HG02870 (cell line): Measurements from ENCODE around the gene ALPP.
"Not testable (repeated sequence)": the region's sequence is repeated elsewhere in the genome, so short reads cannot be mapped to it uniquely, and the experiment has no call there.

Experiments
- ATAC-seq: cut with Tn5 transposase; IDR thresholded peaks from one replicate; pipeline ENCODE4 v1.9.1; 2021; ENCODE audit warnings: mild to moderate bottlenecking, moderate library complexity; ENCODE audit not compliant: unreplicated experiment

The ALPP gene

DNA sequence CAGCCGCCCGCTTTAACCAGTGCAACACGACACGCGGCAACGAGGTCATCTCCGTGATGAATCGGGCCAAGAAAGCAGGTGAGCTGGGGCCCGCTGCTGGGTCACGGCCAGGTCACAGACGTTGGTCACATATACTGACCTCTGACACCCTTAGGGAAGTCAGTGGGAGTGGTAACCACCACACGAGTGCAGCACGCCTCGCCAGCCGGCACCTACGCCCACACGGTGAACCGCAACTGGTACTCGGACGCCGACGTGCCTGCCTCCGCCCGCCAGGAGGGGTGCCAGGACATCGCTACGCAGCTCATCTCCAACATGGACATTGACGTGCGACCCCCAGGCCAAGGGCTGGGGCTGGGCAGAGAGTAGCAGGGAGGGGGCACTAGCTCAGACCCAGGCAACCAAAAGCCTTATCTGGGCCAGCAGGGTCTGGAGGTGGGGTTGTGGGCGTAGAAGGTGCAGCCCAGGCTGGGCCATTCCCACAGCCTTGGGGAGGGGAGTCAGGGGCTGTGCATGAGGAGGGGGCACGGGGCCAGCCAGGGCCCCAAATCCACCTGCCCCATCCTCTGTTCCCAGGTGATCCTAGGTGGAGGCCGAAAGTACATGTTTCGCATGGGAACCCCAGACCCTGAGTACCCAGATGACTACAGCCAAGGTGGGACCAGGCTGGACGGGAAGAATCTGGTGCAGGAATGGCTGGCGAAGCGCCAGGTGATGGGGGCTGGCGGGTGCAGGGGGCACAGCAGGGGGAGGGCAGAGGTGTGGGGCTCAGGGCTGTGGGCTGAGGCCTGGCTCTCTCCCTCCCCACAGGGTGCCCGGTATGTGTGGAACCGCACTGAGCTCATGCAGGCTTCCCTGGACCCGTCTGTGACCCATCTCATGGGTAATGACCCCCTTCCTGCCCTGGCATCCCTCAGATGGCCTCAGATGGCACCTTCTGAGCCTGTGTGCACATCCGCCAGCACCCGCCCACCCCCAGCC is 1.3 kb downstream of the ALPP start:
- ATAC-seq, result not testable (repeated sequence)

- ATAC-seq, result not testable (repeated sequence)
Measured at GRCh38 chr2:232381204-232382031, 2.9 kb downstream of the ALPP start.

- ATAC-seq, result no peak
Measured at GRCh38 chr2:232382331-232383225, 4.0 kb downstream of the ALPP start.

DNA sequence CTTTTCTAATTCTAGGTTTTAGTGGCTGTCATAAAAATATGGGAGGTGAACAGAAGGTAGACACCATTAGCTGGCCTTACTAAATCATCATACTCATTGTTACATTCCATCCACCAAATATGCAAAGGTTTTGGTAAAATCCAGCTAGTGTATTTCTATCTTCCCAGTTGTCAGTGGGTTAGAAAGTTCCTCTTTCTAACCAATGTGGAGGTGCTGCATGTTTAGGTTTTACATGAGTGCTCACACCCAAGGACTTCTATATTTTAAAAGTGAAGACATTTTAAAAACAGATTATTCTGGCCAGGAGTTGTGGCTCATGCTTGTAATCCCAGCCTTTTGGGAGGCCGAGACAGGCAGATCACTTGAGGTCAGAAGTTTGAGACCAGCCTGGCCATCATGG is 5.9 kb downstream of the ALPP start:
- no peak for ATAC-seq

- ATAC-seq, result not testable (repeated sequence)
Measured at GRCh38 chr2:232385058-232385457, 6.5 kb downstream of the ALPP start.

DNA sequence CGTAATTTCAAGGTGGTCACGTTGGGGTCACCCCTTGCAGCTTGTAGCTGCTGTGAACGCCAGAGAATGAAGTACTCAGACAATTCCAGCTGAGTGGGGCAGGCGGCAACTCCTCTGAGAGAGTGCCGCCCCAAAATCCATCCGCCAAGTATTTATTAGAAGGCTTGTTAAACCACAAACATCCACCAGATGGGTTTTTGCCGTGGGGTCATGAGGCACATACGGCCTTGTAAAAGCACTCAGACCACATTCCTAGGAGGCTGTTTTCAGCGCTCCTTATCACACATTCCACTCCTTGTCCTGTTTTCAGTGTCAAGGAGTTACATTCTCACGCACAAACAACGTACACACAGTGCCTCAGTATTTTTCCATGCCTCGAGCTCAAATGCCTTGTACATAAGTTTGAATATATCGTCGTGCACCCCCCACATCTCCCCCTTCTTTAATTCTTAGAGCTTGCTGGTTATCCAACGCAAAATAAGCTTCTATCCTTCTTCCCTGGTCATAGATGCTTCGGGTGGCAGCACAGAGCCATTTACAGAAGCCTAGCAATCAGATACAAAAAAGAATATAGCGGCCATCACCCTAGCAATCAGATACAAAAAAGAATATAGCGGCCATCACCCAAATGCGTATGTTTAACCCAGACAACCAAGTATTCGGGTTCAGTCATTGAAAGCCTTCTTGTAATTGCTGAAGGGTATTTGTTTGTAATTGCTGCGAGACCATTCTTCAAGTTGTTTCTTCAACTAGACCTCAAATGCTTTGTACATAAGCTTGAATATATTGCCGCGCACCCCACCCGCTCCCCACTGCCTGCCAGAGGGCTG is 7.3 kb downstream of the ALPP start:
- ATAC-seq, result no peak

GRCh38 chr2:232386490-232386739 is 7.9 kb downstream of the ALPP start:
- no peak for ATAC-seq

GRCh38 chr2:232386740-232387450 is 8.3 kb downstream of the ALPP start:
- ATAC-seq, result no peak

DNA sequence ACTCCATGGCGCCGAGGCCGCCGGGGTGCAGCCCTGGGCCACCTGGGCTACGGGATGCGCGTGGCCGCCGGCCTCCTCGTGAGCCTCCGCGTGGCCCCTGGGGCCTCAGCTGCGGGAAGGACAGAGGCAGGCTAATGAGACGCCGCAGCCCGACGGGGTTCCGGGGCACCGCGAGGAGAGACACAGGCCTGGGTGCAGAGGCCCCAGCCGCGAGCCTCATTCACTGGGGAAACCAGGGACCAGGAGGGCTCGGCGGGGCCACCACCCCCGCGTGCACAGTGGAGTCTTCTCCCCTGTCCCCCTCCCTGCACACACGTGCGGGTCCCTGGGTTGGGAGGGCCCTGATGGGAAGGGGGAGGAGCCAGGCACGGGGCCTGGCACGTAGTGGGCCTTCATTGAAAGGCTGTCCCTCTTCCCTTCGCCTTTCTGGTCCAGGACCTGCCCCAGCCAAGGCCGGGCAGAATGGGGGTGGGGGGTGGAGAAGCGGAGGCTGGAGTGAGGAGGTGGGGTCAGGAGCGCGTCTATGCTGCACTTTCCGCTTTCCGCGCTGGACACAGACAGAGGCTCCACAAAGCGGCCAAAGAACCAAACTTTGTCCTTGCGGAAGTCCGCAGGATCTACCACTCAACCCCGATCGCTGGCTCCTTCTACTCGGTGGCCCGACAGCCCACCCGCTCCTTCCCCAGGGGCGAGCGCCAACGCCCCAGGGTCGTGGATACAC is 9.1 kb downstream of the ALPP start:
- no peak for ATAC-seq

DNA sequence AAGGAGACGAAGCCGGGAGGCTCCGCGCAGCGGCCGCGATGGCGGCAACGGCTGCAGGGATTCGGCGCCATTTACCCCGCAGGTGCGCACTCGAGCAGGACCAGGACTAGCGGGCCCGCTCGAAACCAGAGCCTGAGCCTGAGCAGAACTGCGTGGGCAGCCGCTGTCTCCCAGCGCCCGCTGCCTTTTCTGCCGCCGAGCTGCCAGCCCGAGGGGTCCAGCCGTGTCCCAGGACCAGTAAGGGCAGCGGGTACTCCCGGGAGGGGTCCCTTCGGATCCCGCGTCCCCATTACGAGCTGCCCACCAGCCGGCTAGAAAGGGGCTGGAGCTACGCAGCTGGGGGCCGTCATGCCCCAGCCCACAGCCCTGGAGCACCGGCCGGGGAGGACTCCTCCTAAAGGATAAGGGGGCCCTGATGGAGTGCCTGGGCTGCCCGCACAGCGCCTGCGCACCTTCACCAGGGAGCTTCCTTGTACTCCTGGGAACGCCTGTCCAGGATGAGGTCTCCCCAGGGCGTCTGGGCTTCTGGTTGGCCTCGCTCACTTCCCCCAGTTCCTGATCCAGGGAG is 9.9 kb downstream of the ALPP start:
- ATAC-seq, result no peak

GRCh38 chr2:232389327-232389726 is 10.8 kb downstream of the ALPP start:
- no peak for ATAC-seq

DNA sequence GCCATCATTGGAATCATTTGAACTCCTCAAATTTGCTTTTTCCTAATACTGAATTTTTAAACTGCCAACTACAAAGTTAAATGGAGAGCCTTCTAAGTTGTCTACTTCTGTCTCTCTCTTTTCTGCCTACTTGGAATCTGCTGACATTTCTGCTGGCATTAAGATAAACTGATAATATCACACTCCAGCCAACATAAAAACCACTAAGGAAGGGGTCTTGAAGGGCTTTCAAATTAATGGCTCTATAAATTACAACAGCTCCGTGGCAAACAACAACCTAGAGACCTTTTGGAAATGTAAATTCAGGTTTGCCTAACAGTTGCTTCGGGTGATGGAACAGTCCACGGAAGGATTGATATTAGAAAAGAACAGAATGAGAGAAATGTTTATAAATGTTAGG is 12.1 kb downstream of the ALPP start:
- no peak for ATAC-seq

GRCh38 chr2:232393556-232393955 is 15.0 kb downstream of the ALPP start:
- no peak for ATAC-seq

DNA sequence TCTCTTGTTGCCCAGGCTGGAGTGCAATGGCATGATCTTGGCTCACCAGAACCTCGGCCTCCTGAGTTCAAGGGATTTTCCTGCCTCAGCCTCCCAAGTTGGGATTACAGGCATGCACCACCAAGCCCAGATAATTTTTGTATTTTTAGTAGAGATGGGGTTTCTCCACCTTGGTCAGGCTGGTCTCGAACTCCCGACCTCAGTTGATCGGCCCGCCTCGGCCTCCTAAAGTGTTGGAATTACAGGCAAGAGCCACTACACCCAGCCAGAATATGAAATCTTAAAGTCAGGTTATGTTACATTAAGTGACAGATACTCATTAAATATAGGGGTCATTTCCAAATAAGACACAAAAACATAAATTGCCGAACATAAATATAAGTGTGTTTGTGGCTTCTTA is 15.9 kb downstream of the ALPP start:
- not testable (repeated sequence) for ATAC-seq

GRCh38 chr2:232395586-232395985 is 17.0 kb downstream of the ALPP start:
- ATAC-seq, result no peak

GRCh38 chr2:232396683-232397082 is 18.1 kb downstream of the ALPP start:
- ATAC-seq, result no peak

DNA sequence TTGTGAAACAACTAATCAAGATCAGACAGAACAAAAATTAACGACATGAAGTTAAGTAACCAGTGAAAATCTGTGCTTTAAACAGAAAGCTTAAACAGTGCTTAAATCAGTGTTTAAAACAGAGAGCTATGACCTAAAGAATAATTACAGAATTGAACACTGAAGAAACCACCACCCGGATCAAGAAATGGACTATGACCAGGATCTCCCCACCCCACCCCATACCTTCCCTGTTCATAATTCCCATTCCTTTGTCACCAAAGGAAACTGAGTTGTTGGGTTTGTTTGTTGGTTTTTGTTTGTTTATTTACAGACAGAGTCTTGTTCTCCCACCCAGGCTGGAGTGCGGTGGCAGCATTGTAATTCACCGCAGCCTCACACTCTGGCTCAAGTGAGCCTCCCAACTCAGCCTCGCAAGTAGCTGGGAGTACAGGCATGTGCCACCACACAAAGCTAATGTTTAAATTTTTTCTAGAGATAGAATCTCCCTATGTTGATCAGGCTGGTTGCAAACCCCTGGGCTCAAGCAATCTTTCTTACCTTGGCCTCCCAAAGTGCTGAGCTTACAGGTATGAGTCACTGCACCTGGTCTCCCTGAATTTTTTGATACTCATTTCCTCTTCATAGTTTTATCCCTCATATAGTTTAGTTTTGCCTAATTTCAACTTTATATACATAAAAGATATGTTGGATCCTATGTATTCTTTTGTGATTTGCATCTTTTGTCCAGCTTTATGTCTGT is 19.9 kb downstream of the ALPP start:
- ATAC-seq, result no peak
